Activated naive CD4-positive, alpha-beta T cell treated with anti-CD3 and anti-CD28 coated beads, Interleukin-2, amount 50 U/mL, for 16 hours (primary cell): ENCODE results near the gene PSAPL1.
"Not testable (repeated sequence)": the region's sequence is repeated elsewhere in the genome, so short reads cannot be mapped to it uniquely, and the experiment has no call there.

Experiments
- DNase-seq: peaks from one replicate; pipeline ENCODE4 v3.0.0-alpha.2; 2020

The PSAPL1 gene

DNA sequence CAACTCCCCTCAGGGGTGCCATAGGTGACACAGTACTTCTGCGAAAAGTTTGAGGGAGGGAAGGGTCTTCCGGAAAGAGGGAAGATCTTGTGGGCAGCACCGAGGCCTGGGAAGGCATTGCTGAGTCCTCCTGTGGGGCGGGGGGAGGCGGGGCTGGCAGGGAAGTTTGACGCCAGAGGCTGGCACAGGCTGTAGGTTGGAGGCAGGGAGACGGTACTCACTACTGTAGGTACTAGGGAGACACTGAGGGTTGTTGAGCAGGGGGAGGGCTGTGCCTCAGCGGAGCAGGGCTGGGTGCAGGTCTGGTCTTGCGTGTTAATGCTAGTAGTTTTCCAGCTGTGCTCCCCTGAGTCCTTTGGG lies 23.3 kb upstream of the PSAPL1 start:
- DNase-seq: no peak

DNA sequence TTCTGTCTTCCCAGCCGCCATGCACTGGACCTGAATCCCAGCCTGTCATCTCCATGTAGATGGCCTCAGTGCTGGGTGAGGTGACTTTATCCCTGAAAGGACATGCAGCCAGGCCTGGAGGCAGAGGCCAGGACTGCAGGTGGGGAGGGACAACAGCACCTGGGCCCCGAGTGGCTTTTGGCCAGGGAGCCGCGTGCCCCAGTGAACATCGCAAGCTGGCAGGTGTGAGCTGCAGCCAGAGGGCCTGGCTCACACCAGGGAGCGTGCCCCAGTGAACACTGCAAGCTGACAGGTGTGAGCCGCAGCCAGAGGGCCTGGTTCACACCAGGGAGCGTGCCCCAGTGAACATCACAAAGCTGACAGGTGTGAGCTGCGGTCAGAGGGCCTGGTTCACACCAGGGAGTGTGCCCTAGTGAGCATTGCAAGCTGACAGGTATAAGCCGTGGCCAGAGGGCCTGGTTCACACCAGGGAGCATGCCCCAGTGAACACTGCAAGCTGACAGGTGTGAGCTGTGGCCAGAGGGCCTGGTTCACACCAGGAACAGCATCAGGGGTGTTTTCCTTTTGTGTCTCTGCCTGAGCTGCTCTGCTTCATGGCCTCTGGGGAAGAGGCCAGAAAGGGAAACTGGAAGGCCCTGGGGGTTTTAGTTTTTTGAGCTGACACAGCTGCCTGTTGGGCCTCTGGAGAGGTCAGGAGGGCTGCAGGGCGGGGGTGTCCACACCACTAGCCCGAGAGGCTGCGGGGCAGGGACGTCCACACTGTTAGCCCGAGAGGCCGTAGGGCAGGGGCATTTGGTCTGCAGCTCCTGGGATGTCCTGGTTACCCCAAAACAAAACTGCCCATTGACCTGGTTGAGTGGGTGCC lies 22.7 kb upstream of the PSAPL1 start:
- no peak for DNase-seq

GRCh38 chr4:7452802-7453201 lies 18.1 kb upstream of the PSAPL1 start:
- DNase-seq: not testable (repeated sequence)

DNA sequence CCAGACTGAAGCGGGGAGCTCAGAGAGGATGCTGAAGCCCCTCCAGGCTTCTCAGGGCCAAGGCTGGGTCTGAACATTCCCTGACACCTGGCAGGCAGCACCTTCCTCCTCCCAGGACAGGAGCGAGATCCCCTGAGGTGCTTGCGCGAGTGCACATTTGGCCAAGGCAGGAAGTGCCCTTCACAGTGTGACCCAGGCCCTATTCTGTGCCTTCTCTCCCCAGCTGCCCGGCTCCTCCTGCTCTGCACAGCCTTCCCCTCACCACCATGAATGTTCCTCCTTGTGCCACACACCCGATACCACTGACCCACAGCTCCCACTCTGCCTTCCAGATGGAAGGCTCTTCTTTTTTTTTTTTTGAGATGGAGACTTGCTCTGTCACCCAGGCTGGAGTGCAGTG lies 17.1 kb upstream of the PSAPL1 start:
- DNase-seq: no peak

GRCh38 chr4:7451434-7451789 lies 16.7 kb upstream of the PSAPL1 start:
- no peak for DNase-seq

- DNase-seq: no peak
Measured at GRCh38 chr4:7450775-7451433, 16.2 kb upstream of the PSAPL1 start.

DNA sequence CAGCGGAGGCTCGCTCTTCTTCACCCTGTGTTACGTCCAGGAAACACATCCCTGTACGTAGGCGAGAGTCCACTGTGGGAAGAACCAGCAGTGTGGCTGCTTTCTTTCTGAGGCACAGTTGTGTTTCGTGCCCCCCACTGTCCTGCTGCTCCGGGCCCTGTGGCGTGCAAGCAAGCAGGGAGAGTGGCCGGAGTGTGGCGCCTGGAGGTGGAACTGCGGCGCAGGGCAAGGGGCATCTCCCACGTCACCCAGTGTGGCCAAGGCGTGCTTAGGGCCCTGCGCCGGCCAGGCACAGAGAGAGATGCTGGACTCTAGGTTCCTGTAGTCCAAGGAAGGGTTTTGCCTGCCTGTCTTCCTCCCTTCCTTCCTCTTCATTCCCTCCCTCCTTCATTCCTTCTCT lies 13.3 kb upstream of the PSAPL1 start:
- no peak for DNase-seq

GRCh38 chr4:7447236-7447635 lies 12.5 kb upstream of the PSAPL1 start:
- DNase-seq: no peak

GRCh38 chr4:7444731-7445130 lies 10.0 kb upstream of the PSAPL1 start:
- no peak for DNase-seq

- DNase-seq: no peak
Measured at GRCh38 chr4:7444314-7444713, 9.6 kb upstream of the PSAPL1 start.

GRCh38 chr4:7442574-7443162 lies 7.9 kb upstream of the PSAPL1 start:
- DNase-seq: no peak

DNA sequence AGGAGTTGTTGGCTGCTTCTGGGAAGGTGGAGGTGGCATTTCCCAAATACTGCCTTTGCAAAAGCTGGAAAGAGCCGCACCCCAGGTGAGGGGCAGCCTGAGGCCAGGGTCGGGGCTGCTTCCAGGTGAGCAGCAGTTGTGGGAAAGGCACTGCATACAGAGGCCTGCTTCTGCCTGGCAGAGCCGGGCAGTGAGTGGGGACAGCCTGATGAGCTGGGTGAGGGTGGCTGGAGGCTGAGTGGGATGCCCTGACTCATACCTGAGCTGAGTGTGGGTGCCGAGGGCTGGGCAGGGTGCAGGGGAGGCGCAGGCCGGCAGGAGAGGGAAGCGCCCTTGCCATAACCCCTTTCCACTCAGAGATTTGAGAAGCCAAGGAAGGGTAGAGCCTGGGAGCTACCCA lies 6.5 kb upstream of the PSAPL1 start:
- no peak for DNase-seq

GRCh38 chr4:7439699-7440098 lies 5.0 kb upstream of the PSAPL1 start:
- no peak for DNase-seq

- DNase-seq: no peak
Measured at GRCh38 chr4:7436256-7436655, 1.5 kb upstream of the PSAPL1 start.

DNA sequence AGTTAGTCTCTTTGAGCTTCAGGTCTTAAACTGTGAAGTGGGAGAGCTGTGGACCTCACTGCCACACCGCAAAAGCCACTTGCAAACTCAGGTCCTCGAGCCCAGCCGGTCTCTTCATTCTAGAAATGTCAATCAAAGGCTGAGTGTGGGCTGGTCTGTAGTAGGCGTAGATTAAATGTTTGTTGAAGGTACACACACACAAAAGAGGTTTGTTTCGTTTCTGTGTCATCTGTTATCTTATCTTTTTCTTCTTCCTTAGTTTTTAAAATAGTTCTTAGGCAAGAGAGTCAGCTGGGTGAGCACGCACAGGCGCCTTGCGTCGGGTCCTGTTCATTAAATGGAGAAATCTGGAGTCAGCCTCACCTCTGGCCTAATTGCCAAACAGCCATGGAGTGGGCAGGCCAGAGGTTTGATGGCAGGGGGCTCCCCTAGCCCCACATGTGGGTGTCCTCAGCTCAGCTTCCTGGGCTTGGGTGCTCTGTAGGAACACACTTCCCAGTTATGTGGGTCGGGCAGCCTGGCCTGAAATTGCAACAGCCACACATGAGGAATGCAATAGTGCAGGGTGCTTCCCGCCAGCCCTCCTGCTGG lies 836 bp upstream of the PSAPL1 start:
- no peak for DNase-seq

- DNase-seq: no peak
Measured at GRCh38 chr4:7434141-7434765, 477 bp downstream of the PSAPL1 start.

DNA sequence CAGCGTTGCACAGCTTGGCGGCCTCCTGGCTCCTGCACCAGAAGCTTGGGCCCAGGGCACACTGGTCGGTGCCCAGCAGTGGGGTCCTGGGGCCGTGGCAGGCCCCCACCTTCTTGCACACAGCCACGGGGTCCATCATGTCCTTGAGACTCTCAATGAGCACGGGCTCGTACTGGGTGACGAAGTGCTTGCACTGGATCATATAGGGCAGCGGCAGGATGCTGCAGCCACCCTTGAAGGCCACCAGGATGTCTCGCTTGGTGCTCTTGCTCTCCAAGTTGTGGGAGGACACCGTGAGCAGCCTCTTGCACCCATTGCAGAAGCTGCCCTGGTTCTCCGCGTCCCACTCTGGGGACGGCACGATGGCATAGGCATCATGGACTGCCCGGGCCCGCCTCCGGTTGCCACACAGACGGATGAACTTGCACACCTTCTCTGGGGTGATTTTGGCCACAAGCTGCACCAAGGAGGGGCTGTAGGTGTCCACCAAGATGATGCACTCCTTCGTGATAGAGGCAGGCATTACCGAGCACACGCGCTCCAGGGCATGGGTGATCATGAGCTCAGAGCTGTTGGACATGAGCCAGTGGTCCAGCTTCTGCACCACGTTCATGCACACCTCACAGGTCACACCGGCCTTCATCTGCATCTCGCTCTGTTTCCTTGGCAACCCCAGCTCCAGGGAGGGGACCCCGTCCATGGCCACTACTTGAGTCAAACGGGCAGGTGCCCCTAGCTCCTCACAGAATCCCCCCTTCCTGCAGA lies 1.2 kb downstream of the PSAPL1 start:
- peak; percentile 3 for DNase-seq

GRCh38 chr4:7432531-7433375 lies 2.0 kb downstream of the PSAPL1 start:
- DNase-seq: peak; percentile 3

GRCh38 chr4:7431696-7432530 lies 2.8 kb downstream of the PSAPL1 start:
- peak; percentile 5 for DNase-seq

- DNase-seq: peak; percentile 9
Measured at GRCh38 chr4:7430965-7431695, 3.6 kb downstream of the PSAPL1 start.
